Islet precursor cell (in vitro differentiated cells): ENCODE measurements around the gene SOCS6.
A peak's percentile ranks its signal among the peaks of the same experiment; 100 is the strongest.
"Not testable (repeated sequence)": the region's sequence is repeated elsewhere in the genome, so short reads cannot be mapped to it uniquely, and the experiment has no call there.

Source experiments
- DNase-seq: peaks from one replicate; pipeline ENCODE4 v3.0.0-alpha.2; 2018

Gene SOCS6

DNA sequence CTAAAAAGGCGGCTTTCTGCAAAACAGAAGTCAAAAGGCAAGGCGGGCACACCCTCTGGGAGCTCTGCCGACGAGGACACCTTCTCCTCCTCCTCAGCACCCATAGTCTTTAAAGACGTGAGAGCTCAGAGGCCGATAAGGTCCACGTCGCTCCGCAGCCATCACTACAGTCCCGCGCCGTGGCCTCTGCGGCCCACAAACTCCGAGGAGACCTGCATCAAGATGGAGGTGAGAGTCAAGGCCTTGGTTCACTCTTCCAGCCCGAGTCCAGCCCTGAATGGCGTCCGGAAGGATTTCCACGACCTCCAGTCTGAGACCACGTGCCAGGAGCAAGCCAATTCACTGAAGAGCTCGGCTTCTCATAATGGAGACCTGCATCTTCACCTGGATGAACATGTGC is 36.1 kb downstream of the SOCS6 start:
- no peak for DNase-seq

DNA sequence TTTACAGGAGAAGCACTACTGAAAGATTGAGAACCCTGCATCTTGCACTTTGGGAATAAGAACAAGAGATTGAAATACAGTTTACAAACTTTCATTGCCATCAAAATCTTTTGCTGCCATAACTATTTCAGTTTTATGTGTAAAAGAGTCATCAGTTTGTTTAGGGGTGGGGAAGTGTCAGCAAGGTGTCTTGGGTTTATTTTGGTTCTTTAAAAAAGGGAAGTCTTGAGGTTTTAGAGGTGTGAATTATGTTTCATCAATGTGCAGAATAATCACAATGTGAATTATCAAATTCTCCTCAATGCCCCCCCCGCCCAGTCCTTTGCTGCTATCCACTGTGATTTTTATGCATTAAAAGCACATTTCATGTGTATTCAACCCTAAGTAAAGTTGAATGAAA is 37.4 kb downstream of the SOCS6 start:
- no peak for DNase-seq

DNA sequence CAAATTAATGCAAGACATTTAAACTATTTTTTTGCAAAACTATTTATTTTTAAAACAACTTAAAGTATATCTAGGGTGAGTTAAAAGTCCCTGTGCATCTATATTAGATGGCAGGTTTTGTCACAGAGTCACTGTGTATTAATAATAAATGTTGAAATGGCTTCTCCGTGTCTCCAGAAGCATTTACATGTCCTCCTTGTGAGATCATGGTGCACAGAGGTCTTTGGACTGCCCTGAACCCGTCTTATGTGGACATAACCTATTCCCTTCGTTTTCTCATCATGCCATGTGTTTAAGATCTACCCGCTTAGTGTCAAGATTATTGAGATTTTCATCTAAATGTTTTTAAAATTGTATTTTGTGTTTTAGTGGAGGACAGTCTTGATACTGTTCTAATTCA is 39.3 kb downstream of the SOCS6 start:
- DNase-seq, result no peak

DNA sequence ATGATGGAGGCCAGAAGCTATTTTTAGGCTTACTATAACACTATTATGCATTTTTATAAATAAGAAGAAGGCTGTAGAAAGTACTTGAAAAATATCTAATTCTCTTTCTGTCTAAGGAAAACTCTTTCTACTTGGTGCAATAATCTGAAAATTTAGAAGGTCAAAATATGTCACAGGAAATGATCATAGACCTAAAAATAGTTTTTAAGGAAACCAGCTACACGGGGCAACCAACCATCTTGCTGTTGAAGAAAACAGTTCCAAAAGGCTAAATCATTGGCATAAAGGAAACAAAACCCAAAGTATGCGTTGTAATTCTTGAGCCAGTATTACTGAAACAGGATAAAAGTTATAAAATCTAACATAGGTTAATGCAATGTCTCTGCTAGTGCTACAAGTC is 40.2 kb downstream of the SOCS6 start:
- no peak for DNase-seq

DNA sequence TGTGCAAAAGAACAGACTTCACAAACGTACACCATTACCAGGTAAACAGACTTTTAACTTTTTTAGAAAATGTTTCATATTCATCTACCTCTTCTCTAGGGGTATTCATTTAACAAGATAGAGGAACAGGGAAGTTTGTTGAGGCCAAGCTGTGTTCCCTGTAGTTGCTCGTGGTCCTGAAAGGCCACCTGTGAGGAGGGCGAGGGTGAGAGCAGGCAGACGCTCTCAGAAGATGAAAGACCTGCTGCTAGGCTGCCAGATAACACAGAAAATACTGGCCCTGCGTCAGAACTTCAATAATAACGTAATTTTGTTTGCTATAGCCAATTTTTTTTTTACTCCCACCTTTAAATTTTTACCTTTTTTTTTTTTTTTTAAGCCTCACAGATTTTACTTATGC is 42.0 kb downstream of the SOCS6 start:
- no peak for DNase-seq

DNA sequence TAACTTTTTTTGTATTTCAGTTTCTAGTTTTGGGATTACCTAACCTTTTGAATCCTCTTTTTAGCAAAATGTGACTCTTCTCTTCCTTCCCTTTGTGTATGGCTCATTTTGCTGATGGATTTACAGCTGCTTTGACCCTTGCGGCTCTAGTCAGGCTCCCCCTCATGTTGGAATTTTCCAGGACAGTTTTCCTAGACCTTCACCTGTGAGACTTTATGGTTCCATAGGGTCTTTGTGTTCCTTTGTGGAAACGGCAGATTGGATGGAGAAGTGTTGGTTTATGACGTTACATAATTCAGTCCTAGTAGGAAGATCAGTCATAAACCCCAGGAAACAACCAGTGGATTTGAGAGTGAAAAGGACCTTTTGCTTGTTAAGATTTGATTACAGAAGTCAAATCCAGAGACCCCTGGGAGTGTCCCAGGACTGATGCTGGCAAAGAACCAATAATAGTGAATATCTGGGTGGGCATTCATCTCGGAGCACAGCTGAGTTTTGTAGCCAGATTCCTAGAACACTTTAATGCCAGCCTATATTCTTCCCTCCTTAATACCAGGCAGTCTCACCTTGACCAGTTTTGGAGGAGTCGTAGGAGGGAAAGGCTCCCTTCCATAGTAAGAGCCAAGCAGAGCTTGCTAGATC is 42.7 kb downstream of the SOCS6 start:
- DNase-seq, result no peak

DNA sequence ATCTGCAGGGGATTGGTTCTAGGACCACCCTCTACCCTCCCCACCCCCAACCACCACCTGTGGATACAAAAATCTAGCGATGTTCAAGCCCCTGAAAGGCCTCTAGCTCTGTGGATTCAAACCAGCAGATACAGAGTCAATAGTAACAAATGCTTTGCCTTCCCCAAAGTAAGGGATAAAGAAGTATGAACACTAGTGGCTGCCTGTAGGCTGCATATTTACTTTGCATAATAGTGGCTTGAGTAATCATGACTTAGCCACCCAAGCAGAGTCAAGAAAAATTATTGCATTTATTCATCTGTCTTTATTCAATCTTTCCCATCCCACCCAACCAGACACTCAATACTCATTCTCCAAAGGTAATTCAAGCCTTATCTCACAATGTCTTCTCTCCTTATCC is 43.8 kb downstream of the SOCS6 start:
- no peak for DNase-seq

DNA sequence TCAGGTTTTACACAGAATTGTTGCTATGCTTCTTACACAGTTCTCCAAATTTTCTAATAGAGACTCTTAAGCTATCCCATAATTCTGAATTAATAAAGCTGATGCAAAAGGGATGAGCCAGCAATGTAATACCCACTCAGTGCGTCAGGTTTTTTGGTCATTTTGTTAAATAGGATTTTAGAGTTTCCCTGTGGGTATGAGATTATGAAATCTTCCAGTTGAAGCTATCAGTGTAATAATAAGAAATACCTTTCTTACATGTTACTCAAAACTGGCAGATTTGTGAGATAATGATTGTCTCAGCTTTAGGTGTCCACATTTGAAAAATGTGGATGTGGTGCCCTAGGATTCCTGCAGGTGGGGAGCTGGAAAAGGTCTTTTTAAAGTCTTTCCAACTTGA is 44.5 kb downstream of the SOCS6 start:
- no peak for DNase-seq

DNA sequence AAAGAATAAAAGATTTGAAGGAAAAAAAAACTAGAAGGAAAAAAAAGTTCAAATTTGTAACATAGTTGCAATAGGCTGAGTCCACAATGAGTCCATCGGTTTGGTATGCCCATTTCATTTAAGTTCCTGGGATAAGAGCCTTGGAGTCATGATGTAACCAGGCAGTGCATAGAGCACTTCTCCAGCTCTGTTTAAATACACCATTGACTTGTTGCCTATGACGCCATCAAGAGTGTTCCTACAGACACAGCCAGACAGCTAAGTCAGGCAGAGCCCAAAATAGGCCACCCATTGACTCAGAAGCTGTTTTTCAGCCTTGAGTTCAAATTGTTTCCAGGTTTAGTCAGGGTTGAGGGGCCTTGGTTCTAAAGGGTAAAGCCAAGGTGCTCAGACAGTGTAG is 44.9 kb downstream of the SOCS6 start:
- peak; percentile 87 for DNase-seq

DNA sequence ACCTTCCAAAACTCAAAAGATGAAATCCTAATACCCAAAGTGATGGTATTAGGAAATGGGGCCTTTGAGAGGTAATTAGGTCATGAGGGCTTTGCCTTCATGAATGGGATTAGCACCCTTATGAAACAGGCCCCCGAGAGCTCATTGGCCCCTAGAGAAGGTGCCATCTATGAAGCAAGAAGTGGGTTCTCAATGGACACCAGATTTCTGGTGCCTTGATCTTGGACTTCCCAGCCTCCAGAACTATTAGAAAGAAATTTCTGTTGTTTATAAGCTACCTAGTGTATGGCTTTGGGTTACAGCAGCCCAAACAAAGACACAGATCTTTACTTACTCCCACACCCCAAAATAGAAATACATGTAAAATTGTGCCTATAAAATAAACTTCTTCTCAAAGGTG is 45.4 kb downstream of the SOCS6 start:
- no peak for DNase-seq

DNA sequence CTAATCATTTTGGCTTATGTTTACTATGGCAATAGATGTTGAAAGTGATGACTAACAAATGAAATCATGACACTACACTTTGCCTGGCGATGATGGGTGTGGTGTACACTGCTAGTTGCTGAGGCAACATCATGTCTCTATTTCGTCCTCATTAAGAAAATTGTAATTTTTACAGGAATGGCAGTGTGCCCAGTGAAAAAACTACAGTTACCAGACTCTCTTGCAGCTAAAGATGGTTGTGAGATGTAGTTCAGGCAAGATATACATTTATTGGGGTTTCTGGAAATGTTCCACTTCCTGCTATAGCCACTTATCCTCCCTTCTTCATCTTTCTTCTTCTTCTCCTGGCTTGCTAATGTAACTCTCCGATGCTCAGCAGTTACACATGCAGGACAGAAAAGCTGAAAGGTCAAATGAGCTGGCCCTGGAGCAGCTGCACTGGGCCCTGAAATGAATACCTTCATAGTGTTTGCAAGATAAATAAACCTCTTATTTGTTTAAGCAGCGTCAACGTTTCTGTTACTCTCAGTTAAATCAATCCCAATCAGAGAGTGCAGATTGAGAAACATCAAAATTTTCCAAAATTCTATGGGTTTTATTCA is 46.0 kb downstream of the SOCS6 start:
- no peak for DNase-seq

DNA sequence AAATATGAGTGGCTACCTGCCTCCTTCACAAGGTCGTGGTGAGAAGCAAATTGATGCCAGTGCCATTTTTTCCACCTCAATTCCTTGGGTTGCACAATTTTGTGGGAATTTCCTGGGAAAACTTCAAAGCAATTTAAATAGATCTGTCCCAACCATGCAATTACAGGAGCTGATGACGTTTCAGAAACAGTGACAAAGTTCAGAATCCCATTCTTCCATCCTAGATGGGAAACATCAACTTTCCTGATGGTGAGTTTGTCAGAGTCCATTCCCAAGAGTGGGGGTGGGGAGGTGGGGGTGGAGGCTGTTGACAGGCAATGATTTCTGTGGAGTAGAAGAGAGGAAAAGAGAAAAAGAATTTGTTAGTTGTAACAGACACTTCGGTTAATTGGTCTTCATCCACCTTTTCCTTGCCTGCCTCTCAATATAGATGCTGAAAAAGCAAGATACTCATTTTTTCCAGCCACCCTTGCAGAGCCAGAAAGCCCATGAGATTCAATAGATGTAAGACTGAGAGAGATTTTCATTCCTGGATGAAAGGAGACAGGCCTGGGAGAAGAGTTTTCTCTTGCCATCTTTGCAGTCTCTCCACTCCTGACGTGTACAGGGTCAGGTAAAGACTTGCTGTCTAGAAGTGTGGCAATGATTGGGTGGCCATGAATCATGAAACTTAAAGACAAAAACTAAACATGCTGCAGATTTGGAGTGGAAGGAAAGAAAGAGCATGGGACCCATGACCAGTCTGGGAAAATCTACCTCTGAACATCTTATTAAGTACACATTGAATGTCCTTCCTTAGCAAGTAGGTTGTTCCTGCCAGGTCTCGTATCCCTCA is 47.3 kb downstream of the SOCS6 start:
- DNase-seq, result no peak

DNA sequence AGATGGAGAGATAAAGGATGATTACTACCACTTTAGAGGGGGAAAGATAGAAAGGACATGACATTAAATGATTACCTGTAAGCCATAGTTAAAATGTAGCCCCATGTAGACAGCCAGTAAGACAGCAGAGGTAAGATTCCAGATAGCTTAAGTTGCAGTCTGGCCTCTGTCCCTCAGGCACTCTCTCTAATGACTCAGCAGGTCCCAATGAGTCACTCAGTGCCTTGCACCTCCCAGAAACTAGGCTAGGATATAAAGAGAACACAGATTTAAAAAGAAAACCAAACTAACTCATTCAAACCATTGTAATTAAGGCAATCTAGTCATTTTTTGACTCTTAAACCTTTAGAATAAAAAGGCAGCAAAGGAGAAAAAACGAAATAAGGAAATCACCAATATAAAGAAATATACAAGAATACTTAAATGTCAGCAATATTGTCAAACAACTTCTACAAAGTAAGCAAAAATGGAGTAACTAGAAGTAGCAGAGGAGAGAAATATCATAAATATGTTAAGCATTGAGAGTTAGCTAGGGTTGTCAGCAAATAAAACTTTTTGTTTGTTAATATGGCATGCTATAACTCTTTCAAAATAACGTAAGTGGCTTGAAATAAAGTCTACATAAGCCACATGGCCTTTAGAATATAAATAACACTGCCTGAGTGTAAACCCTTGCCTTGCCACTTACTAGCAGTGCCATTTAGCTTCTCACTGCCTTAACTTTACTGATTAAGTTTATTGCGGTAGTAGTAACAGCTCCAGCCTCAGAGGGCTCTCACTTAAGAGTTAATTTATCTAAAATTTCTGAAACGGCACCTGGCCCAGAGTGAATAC is 48.5 kb downstream of the SOCS6 start:
- peak; percentile 94 for DNase-seq

DNA sequence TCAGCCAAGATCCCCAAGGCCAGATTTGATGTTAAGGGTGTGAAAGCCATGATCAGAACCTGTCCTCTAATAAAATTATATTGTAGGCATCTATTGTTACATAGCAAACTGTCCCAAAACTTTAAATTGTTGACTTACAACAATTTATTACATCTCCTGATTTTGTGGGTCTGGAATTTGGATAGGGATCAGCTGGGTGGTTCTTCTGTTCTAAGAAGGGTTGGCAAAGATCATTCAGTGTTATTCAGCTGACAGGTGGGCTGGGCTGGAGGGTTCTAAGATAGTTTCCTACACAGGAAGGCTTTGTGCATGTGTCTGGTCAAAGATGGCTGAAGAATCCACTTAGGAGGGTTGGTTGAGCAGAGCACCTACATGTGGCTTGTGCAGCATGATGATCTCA is 50.0 kb downstream of the SOCS6 start:
- no peak for DNase-seq

DNA sequence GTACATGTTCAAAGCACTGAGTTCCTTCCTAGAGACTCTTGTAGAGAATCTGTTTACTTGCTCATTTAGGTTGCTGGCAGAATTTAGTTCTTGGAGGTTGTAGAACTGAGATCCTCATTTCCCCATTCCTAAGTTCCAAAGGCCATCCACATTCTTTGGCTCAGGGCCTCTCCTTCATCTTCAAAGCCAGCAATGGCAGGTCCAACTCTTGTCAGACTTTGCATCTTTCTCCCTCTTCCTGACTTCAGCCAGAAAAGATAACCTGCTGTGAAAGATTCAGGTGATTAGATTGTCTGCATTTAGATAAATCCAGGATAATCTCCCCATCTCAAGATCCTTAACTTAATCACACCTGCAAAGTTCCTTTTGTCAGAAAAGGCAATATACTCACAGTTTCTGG is 51.1 kb downstream of the SOCS6 start:
- no peak for DNase-seq

DNA sequence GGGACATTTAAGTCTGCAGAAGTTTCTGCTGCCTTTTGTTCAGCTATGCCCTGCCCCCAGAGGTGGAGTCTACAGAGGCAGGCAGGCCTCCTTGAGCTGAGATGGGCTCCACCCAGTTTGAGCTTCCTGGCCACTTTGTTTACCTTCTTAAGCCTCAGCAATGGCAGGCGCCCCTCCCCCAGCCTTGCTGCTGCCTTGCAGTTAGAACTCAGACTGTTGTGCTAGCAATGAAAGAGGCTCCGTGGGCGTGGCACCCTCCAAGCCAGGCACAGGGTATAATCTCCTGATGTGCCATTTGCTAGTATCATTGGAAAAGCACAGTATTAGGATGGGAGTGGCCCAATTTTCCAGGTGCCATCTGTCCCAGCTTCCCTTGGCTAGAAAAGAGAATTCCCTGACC is 59.6 kb downstream of the SOCS6 start:
- DNase-seq, result not testable (repeated sequence)

DNA sequence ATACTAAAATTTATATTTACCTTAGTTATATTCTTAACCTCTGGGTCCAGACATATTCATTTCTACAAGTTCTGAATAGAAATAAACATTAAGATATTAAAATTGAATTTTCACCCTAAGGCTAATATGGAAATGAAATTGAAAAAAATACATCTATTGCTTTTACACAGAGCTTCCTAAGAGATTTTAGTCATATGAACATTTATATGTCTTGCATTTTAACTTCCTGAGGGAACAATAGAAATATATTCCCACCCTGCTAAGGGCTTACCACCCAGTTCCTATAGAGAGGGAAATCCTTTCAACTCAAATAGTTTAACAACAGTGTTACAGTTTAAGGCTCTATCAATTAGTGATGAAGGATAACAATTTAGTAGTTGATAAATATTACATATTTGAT is 60.5 kb downstream of the SOCS6 start:
- no peak for DNase-seq

DNA sequence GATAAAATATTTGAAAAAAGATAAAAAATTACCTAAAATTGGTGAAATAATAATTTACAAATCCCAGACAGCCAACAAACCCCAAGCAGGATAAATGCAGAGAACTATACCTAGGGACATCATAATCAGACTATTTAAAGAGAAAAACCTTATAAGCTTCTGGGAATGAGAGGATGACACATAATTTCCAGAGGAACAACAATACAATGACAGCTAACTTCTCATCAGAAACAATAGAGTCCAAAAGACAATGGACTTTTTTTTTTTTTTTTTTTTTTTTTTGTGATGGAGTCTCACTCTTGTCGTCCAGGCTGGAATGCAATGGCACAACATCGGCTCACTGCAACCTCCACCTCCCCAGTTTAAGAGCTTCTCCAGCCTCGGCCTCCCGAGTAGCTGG is 65.2 kb downstream of the SOCS6 start:
- DNase-seq, result no peak

DNA sequence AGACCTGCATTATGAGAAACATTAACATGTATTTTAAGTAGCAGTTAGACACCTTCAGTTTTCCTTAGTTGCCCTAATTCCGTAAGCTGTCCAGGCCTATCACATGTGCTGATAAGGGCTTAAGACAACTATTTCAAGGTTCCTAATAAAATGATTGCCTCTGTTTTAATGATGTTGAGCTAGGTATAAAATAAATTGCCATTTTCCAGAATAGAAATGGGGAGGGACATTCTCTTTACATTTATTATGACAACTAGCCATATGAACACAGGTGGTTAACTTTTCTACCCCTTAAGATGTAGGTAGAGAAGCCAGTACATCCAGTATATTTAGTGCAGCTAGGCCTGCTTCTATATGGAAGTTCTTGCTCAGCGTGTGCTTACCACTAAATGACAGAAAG is 65.9 kb downstream of the SOCS6 start:
- no peak for DNase-seq

DNA sequence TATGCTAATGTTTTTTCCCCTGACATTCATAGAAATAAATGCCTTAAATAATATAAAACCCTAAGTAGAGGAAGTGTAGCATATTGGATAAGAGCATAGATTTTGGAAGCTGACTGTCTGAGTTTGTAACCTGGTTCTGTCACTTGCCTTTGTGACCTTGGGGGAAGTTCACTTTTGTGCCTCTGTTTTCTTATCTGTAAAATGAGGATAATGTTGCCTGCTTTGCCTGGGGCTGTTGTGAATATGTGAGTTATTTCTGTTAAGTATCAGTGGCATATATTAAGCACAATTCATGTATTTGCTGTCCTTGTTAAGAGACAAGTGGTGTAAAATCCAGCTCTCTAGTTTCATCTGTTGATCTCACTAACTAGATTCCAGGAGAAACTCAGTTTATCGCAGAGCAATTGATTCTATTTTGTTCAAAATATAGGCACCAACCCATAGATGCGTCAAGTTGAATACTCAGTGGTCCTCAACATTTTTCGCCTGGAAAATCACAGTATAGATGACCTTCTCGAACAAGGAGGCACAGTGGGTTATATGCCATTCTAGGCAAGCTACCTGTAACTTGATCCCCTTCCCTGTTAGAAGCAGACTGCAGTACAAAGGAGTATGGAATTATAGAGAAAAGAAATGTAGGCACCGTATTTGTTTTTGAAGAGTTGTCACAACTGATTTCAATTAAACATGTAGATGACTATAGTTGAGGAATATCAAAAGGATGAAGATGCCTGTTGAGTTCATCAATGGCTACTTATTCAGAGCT is 67.0 kb downstream of the SOCS6 start:
- no peak for DNase-seq

DNA sequence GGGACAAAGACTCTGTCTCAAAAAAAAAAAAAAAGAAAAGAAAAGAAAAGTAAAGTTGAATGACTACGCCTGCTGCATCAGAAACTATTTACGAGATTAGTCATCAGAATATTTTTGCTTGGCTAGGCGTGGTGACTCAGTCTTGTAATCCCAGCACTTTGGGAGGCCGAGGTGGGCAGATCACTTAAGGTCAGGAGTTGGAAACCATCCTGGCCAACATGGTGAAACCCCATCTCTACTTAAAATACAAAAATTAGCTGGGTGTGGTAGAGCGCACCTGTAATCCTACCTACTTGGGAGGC is 69.2 kb downstream of the SOCS6 start:
- DNase-seq, result peak; percentile 76

DNA sequence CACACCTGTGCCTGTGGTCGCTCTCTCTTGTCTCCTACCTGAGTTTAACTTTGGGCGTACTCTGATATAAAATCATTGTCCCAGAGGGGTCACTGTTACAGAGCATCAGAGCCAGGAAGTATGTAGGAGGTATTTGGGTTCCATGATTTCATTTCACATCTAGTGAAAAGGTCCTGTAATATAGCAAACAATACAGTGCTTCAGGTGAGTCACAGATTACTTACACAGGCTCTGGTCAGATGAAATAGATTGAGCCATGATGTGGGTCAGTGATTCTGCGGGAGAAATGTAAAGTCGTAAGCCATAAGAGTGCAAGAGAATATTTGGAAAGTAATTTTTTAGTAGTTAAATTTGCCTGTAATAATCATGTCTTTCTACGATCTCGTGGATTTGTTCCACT is 70.2 kb downstream of the SOCS6 start:
- no peak for DNase-seq

DNA sequence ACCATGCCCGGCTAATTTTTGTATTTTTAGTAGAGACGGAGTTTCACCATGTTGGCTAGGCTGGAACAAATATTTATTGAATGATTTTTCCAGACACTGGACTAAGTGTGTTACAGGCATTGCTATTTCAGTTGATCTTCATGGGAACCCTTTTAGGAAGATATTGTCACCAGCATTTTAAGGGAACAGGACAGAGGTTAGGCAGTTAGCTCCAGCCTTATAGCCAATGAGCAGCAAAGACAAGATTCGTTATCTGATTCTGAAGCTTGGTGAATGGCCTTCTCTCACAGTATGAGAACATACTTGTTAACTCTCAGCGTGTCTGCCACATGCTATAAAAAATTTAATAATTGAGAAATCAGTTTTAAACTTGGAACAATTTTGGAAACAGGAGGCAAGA is 73.4 kb downstream of the SOCS6 start:
- no peak for DNase-seq
